ENCODE data around the gene MPPED1.

The MPPED1 gene

GRCh38 chr22:43398246-43398645, 13.6 kb upstream of the MPPED1 start:
- DNase-seq (ENCODE audit: low read depth) = no peak
- no peak overlapping the region for H3K4me3 ChIP-seq (ENCODE audit: low read length)
- TF ChIP-seq, protein P1, sequence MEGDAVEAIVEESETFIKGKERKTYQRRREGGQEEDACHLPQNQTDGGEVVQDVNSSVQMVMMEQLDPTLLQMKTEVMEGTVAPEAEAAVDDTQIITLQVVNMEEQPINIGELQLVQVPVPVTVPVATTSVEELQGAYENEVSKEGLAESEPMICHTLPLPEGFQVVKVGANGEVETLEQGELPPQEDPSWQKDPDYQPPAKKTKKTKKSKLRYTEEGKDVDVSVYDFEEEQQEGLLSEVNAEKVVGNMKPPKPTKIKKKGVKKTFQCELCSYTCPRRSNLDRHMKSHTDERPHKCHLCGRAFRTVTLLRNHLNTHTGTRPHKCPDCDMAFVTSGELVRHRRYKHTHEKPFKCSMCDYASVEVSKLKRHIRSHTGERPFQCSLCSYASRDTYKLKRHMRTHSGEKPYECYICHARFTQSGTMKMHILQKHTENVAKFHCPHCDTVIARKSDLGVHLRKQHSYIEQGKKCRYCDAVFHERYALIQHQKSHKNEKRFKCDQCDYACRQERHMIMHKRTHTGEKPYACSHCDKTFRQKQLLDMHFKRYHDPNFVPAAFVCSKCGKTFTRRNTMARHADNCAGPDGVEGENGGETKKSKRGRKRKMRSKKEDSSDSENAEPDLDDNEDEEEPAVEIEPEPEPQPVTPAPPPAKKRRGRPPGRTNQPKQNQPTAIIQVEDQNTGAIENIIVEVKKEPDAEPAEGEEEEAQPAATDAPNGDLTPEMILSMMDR (conservative IDR thresholded peaks at IDR 0.05; ENCODE audit: low read depth, low read length) = no peak

- TF ChIP-seq, protein P1 (conservative IDR thresholded peaks at IDR 0.05; ENCODE audit: low read depth, low read length) = no peak
- H3K4me3 ChIP-seq (ENCODE audit: low read length) = no peak overlapping the region
- no peak for DNase-seq (ENCODE audit: low read depth)
Observed at GRCh38 chr22:43398910-43399309, 12.9 kb upstream of the MPPED1 start.

DNA sequence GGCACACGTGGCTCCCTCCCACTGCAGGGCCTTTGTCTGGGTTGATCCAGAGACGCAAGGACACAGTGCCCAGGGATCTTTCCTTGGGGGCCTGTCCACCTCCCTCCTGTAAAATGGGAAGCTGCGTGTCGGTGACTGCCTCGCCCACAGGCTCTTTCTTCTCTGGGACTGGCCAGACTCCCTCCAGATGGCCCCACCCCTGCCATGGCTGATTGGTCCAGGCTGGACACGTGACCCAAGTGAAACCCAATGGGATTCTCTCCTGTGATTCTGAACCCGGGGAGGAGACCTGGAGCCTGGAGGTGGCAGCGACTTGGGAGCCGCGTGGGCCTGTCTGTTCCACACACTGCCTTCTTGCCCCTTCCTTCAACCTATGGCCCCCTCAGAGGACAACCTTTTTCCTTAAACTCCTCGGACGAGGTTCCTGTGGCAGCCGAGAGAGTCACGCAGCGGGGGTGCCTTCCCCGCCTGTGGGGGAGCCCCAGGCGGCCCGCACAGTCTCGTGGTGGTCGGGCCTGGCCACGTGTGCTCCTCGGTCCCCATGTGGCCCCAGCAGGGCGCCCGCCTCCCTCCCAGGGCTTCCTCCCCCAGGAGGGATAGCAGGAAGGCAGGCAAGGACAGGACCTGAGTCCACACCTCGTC, 12.4 kb upstream of the MPPED1 start:
- H3K4me3 ChIP-seq (ENCODE audit: low read length) = no peak overlapping the region
- DNase-seq (ENCODE audit: low read depth) = no peak
- TF ChIP-seq, protein P1 (conservative IDR thresholded peaks at IDR 0.05; ENCODE audit: low read depth, low read length) = no peak

DNA sequence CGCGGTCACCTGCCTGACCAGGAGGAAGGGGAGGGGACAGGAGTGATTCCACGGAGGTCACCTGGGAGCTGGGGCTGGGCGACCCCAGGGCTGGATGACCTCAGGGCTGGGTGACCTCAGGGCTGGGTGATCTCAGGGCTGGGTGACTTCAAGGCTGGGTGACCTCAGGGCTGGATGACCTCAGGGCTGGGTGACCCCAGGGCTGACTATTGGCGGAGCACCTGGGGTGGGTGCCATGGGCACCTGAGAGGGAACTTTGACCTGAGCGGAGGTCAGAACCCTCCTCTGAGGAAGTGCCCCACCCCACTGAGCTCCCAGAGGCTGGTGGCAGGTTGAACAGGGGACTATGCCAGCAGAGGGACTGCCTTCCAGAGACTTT, 11.8 kb upstream of the MPPED1 start:
- DNase-seq (ENCODE audit: low read depth) = no peak
- TF ChIP-seq, protein P1 (conservative IDR thresholded peaks at IDR 0.05; ENCODE audit: low read depth, low read length) = no peak
- no peak overlapping the region for H3K4me3 ChIP-seq (ENCODE audit: low read length)

DNA sequence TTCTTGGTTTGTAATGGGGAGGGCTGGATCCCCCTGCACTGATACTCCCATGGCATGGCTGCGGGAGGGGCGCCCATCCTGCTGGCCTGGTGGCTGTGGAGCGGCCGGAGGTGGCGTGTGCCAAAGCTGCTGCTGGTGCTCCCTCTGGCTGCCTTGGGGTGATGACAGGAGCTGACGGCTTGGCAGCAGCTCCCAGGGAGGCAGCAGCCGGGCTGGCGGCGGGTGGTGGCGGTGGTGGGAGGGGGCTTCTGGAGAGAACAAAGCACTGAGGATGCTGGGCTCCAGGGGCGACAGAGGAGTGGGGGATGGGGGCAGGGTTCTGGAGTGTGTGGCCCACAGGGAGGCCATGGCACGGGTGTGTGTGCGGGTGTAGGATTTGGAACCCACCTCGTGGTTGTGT, 11.4 kb upstream of the MPPED1 start:
- DNase-seq (ENCODE audit: low read depth) = no peak
- no peak overlapping the region for H3K4me3 ChIP-seq (ENCODE audit: low read length)
- TF ChIP-seq, protein P1 (conservative IDR thresholded peaks at IDR 0.05; ENCODE audit: low read depth, low read length) = no peak

GRCh38 chr22:43401233-43401632, 10.6 kb upstream of the MPPED1 start:
- TF ChIP-seq, protein P1 (conservative IDR thresholded peaks at IDR 0.05; ENCODE audit: low read depth, low read length) = no peak
- DNase-seq (ENCODE audit: low read depth) = no peak
- H3K4me3 ChIP-seq (ENCODE audit: low read length) = no peak overlapping the region

DNA sequence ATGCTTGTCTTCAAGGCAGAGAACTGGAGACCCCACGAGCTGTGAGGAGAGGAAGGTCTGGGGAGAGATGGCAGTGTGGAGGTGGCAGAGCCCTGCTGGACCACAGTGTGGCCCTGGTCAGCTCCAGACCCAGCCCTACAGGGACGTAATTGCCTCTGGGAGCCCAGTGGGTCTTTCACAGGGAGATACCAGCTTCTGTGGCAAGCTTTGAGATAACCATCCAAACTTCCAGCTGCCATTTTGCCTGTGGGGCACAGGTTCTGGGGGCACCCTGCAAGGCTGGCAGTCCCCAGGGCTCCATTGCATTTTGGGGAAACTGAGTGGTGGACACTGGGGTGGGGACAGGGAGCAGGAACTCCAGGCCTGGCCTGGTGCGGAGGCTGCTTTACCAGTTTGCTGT, 10.2 kb upstream of the MPPED1 start:
- TF ChIP-seq, protein P1 (conservative IDR thresholded peaks at IDR 0.05; ENCODE audit: low read depth, low read length) = no peak
- no peak overlapping the region for H3K4me3 ChIP-seq (ENCODE audit: low read length)
- no peak for DNase-seq (ENCODE audit: low read depth)

Data from retinal pigment epithelial cell (primary cell).